Measurements from ENCODE around the gene CAMTA1.

Gene CAMTA1

DNA sequence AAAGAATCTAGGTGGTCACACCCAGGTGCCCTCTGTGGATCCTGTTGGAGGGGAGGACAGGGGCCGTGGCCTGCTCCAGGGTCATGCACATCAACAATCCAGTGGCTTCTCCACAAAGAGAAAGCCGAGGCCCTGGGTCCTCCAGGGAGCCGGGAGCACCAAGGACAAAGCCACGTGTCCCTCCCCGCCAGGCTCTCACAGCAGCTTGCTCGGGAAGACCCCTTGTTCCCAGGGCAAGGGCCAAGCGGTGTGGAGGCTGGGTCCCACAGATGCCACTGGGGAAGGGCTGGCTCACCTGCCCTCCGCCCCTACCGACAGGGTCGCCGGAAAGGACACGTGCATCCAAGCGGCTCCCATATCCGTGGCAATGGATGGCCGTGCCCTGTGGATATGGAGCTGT, 793.0 kb downstream of the CAMTA1 start:
- DNase-seq = no peak

DNA sequence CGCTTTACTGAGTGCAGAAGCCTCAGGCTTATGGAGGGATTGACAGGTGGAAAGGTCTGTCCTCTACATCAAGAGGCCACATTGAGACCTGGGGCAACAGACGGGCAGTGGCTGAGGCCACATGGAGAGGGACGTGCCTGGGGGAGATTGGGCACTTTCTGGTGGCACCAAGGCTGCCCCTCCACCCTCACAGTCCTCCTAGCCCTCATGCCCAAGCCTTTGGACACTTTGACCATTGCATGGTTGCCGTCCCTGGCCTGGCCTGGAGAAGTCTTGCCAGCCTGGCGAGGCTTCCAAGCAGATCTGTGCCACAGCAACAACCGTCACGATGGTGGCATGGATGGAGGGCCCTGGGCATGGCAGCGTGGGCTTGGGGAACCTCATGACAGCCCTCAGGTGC, 793.8 kb downstream of the CAMTA1 start:
- DNase-seq = no peak

DNA sequence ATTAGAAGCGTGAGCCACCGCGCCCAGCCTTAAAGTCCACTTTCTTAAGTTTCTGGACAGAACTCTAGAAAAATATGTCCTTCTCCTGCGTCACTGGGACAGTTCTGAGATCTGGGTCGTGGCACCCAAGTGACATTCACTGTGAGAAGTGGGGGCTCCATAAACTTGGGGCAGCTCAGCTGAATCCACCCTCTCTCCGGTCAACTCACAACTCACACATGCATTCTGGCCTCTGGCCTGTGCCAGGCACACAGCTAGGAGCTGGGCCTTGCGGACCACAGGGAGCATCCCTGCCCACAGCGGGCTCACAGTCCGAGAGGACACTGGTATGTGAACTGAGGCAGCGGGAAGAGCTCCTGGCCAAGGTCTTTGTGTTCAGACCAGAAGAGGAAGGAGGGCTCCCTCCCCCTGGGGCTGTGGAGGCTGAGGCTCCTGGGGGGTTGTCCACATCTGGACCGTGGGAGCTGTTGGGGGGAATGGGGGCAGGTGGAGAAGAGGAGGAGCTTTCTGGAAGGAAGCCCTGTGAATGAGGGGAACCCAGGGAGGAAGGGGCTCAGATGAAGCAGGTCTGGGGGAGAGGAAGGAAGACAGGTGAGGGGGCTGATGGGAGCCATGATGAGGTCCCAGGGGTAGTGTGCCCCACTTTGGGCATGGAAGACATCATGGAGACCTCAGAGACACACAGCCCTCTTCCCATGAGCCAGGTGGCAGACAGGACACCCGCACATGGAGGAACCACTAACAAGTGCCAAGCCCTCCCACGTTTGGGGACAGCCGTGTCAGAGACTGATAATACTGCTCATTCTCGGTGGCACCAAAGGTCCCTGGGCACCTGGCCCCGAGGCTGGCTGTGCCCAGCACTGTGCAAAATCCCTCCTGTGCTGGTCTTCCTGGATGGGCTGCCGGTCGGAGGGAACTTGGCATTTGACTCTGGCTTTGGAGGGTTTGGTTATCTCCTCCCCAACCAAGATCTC, 794.9 kb downstream of the CAMTA1 start:
- no peak for DNase-seq

DNA sequence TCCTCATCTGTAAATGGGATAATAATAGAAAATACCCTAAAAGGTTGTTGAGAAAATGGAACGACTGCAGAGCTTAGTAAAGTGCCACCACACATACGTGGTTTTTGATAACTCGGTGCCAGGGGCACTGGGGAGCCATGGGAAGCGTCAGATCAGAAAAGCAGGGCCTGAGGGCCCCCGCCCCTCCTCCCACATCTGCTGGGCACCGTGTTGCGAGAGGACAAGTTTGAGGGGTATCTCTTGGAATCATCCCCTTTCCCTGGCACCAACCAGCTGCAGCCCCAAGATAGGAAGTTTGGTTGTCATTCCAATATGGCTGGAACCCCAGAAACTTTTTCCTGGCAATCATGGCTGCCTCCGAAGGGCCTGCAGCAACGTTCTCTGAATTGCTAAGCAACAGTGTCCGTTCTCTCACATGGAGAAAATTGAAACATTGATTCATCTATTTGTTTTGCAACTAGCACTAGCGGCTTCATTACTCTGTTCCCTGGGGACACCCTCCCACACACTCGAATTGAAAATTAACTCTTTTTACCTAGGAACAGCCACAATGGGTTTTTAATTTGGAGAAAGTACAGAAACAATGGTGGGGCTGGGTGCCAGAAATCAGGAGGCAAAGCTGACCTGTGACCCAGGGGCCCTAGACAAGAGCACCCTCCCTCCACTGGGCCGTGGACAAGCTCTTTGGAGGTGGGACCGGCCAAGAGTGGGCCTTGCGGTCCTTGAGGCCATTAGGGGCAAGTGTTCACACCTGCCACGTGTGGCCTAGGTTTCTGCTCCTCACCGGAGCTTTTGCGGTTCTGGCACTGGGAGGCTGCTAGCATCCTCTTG, 795.9 kb downstream of the CAMTA1 start:
- DNase-seq = no peak

- DNase-seq = no peak
Observed at GRCh38 chr1:7581754-7582459, 796.7 kb downstream of the CAMTA1 start.

DNA sequence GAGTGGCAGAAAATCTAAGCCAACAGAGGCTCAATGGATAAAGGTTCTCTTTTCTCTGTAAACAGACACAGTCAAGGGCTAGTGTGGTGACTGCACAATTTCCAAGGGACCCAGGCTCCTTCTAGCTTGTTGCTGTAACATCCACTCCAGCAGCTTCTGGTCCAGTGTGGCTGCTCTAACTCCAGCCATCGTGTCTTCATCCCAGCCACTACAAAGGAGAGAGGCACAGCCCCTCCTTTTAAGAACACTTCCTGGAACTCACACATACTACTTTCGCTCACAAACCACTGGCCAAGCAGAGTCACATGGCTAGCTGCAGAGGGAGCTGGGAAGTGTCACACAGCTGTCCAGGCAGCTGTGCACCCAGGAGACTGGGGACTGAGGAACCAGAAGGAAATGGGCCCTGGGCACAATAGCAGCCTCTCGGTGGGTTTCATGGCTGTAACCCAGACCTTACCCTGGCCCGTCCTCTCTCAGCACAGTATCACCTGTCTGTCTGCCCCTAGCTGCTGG, 797.3 kb downstream of the CAMTA1 start:
- DNase-seq = no peak

- no peak for DNase-seq
Observed at GRCh38 chr1:7583291-7584096, 798.2 kb downstream of the CAMTA1 start.

GRCh38 chr1:7584157-7584556, 798.9 kb downstream of the CAMTA1 start:
- DNase-seq = no peak

GRCh38 chr1:7584643-7585042, 799.4 kb downstream of the CAMTA1 start:
- DNase-seq = no peak

- no peak for DNase-seq
Observed at GRCh38 chr1:7585216-7585907, 800.1 kb downstream of the CAMTA1 start.

DNA sequence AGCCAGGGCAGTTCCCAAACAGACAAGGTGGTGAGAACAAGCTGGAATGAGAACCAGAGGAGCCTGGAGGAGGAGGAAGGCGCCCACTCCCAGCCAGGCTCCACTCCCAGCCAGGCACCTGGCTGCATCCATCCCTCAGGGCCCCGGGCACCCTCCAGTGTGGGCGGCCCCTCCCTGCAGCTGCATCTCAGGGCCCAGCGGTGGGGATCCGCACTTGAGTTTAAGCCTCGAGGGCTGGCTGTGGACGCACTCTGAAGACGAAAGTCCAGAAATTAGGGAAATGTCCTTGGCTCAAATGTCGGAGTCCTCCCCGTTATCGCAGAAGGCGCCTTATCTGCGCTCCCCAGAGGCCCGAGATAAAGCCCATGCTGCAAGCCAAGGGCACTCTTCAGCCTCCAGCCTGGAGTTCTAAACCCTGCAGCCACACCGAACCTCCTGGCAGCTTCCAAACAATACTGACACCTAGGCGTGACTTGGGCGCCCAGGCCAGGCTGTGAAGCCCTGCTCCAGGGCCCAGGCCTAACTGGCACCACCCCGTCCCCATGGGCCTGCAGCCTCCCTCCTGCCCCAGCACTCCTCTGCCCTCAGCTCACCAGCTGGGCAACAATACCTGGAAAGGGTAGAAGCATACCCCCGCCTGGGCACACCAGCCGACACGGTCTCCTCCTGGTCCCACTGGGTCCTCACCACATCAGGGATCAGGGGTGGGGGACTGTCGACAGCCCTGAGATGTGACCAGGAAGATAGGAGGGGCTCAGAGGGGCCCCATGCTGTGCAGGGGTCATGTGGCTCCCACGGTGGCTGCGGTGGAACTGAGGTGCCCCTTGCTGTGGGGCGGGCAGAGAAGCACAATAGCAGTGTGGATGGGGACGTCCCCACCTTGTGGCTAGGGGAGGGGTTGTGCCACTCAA, 801.0 kb downstream of the CAMTA1 start:
- DNase-seq = no peak

GRCh38 chr1:7587108-7587772, 802.0 kb downstream of the CAMTA1 start:
- no peak for DNase-seq

DNA sequence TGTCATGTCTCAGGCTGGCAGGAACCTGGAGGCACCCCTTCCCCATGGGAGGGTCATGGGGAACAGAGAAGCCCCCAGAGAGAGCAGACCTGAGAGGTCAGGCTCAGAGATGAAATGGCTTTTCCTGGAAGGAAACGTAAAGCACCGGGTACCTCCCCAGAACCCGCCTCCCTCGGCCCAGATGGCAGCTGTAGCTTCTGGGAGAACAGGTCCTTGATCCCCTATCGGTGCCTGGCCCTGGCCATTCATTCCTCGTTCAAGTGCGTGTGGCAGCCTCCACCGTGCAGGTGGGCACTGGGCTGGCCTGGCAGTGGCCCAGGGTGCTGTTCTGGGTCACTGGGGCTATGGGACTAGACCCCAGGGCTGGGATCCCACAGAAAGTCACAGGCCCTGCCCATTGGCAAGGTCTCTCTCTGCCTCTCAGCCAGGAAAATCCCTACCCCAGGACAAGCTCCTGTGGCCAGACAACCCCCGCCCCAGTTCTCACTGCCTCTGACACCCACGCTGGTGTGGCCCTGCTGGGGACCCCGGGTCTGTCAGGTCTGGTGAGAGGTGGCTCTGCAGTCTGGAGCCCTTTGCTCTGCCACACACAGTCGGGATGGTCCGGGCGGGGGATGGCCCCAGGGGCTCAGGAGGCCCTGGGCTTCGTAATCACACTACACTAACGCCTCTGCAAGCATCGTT, 802.7 kb downstream of the CAMTA1 start:
- DNase-seq = no peak

DNA sequence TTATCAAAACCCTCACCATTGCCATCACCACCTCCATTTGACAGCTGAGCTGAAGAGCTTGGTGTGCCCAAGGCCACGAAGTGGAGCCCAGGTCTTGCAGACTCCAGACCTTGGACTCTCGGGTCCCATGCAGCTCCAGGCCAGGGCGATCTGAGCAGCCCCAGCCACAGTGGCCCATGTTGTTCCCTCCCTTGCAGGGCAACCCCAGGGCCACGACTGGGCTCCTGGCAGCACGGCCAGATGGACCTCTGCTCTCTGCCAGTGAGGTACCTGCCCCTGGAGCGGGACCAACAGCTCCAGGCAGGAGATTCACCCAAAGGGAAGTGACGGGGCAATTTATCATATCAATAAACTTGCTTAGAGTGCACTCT, 803.2 kb downstream of the CAMTA1 start:
- DNase-seq = no peak

GRCh38 chr1:7589080-7589735, 804.0 kb downstream of the CAMTA1 start:
- no peak for DNase-seq

DNA sequence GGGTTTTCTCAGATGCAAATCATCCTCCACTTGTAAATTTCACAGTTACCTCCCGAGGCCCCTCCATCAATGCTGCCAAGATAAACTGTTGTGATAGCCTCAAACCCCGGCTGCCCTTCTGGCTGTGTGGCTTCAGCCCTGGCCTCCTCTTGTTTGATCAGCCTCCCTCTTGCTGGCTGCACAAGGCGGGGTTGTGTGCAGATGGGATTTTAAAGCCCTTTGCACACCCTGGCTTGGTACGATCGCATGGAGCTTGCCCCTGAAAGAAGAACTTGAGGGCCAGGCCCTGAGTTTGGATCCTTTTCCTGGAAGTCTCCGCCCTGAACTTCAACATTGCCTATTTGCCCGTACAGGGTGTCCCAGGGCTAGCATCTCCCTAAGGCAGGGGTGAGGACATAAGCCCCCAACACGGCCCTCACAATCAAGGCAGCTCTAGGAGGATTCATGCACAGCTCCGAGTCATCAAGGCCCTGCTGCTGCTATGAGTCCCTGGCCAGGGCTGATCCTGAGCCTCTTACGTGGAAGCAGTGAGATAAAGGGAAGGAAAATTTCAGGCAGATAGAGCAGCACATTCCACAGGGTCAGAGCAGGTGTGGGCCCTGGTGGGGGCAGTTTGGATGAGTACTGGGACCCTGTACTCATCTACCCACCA, 804.6 kb downstream of the CAMTA1 start:
- no peak for DNase-seq

GRCh38 chr1:7590426-7590790, 805.2 kb downstream of the CAMTA1 start:
- DNase-seq = no peak

- no peak for DNase-seq
Observed at GRCh38 chr1:7591565-7591964, 806.3 kb downstream of the CAMTA1 start.

All from GF-D8 (cell line).